SKM-1 treated with dmso at 0.1 percent for 144 hours (cell line): ENCODE results near the gene ALDH1A2.
"Not testable (repeated sequence)": the region's sequence is repeated elsewhere in the genome, so short reads cannot be mapped to it uniquely, and the experiment has no call there.

ENCODE experiments used
- DNase-seq: peaks from one replicate; lab custom pipeline; 2025; ENCODE audit not compliant: unreplicated experiment; lab: John Stamatoyannopoulos, UW

Gene ALDH1A2

GRCh38 chr15:58043192-58043903 is 22.2 kb downstream of the ALDH1A2 start:
- peak; percentile 30 for DNase-seq

GRCh38 chr15:58042006-58042405 is 23.5 kb downstream of the ALDH1A2 start:
- DNase-seq = no peak

- no peak for DNase-seq
Observed at GRCh38 chr15:58040150-58040549, 25.4 kb downstream of the ALDH1A2 start.

GRCh38 chr15:58039079-58040035 is 26.2 kb downstream of the ALDH1A2 start:
- no peak for DNase-seq

- DNase-seq = no peak
Observed at GRCh38 chr15:58038426-58039078, 27.0 kb downstream of the ALDH1A2 start.

- DNase-seq = no peak
Observed at GRCh38 chr15:58037723-58038301, 27.7 kb downstream of the ALDH1A2 start.

GRCh38 chr15:58036579-58036978 is 28.9 kb downstream of the ALDH1A2 start:
- no peak for DNase-seq

GRCh38 chr15:58028392-58028791 is 37.1 kb downstream of the ALDH1A2 start:
- not testable (repeated sequence) for DNase-seq

GRCh38 chr15:58026552-58026951 is 39.0 kb downstream of the ALDH1A2 start:
- no peak for DNase-seq

- no peak for DNase-seq
Observed at GRCh38 chr15:58026051-58026450, 39.5 kb downstream of the ALDH1A2 start.

GRCh38 chr15:58021332-58022230 is 43.9 kb downstream of the ALDH1A2 start:
- DNase-seq = no peak

- no peak for DNase-seq
Observed at GRCh38 chr15:58019503-58020376, 45.8 kb downstream of the ALDH1A2 start.

GRCh38 chr15:58017869-58018268 is 47.6 kb downstream of the ALDH1A2 start:
- no peak for DNase-seq

- no peak for DNase-seq
Observed at GRCh38 chr15:58016581-58017175, 48.8 kb downstream of the ALDH1A2 start.

GRCh38 chr15:58015565-58015964 is 49.9 kb downstream of the ALDH1A2 start:
- DNase-seq = no peak

- no peak for DNase-seq
Observed at GRCh38 chr15:58014470-58014869, 51.0 kb downstream of the ALDH1A2 start.

GRCh38 chr15:58014040-58014439 is 51.5 kb downstream of the ALDH1A2 start:
- no peak for DNase-seq

- no peak for DNase-seq
Observed at GRCh38 chr15:58010983-58011382, 54.5 kb downstream of the ALDH1A2 start.

GRCh38 chr15:58003810-58004209 is 61.7 kb downstream of the ALDH1A2 start:
- DNase-seq = no peak
